ENCODE measurements around the gene SYNGAP1. TPM values are rescaled to one million over a fixed set of nuclear protein-coding genes. Genes with fewer than 3 reads are reported as not detected.

The SYNGAP1 gene
- total RNA-seq, 4 donors from 2014 or later: 13.5 to 30.4 (median 14.0) TPM

- Histone ChIP-seq H3K36me3 (peaks cover 71% of the 10 kb centered on the region), H3K9me3 (no peaks in the 10 kb centered on the region), H3K27me3 (no peaks in the 10 kb centered on the region), H3K4me3 (no peak overlapping the region), H3K27ac (no peak overlapping the region), H3K4me1 (no peaks in the 10 kb centered on the region)
- 87% methylated on average over 13 of the region's 18 CpGs for WGBS
- peak in 1 of 2 donors; percentile 49 for DNase-seq (ENCODE audit: low spot score in 2 of 2)
- TF ChIP-seq POLR2AphosphoS5 (IDR thresholded peaks at IDR 0.05) (no peak), EP300 (IDR thresholded peaks at IDR 0.05) (no peak), POLR2A (IDR thresholded peaks at IDR 0.05) (no peak), CTCF (IDR thresholded peaks at IDR 0.05) (no peak)
Observed at GRCh38 chr6:33437666-33438065, 17.8 kb downstream of the SYNGAP1 start.

GRCh38 chr6:33438978-33439594 is 19.2 kb downstream of the SYNGAP1 start:
- no peaks in the 10 kb centered on the region for H3K27me3 ChIP-seq
- H3K4me1 ChIP-seq: no peaks in the 10 kb centered on the region
- TF ChIP-seq POLR2AphosphoS5 (IDR thresholded peaks at IDR 0.05): no peak
- no peak for TF ChIP-seq EP300 (IDR thresholded peaks at IDR 0.05)
- TF ChIP-seq POLR2A (IDR thresholded peaks at IDR 0.05): no peak
- TF ChIP-seq CTCF (IDR thresholded peaks at IDR 0.05): no peak
- no peak overlapping the region for H3K27ac ChIP-seq
- peaks cover 80% of the 10 kb centered on the region for H3K36me3 ChIP-seq
- DNase-seq (ENCODE audit: low spot score in 2 of 2): no peak
- no peaks in the 10 kb centered on the region for H3K9me3 ChIP-seq
- H3K4me3 ChIP-seq: no peak overlapping the region
- 100% methylated on average over 3 of the region's 3 CpGs for WGBS

- peak in 1 of 2 donors; percentile 51 for DNase-seq (ENCODE audit: low spot score in 2 of 2)
- WGBS: 75% methylated on average over 9 of the region's 9 CpGs
- Histone ChIP-seq H3K36me3 (peaks cover 86% of the 10 kb centered on the region), H3K4me3 (no peak overlapping the region), H3K4me1 (no peaks in the 10 kb centered on the region), H3K27ac (no peak overlapping the region), H3K27me3 (no peaks in the 10 kb centered on the region), H3K9me3 (no peaks in the 10 kb centered on the region)
- TF ChIP-seq POLR2AphosphoS5 (IDR thresholded peaks at IDR 0.05) (no peak), EP300 (IDR thresholded peaks at IDR 0.05) (no peak), CTCF (IDR thresholded peaks at IDR 0.05) (no peak), POLR2A (IDR thresholded peaks at IDR 0.05) (no peak)
Observed at GRCh38 chr6:33439956-33440648, 20.2 kb downstream of the SYNGAP1 start.

- Histone ChIP-seq H3K27me3 (no peaks in the 10 kb centered on the region), H3K4me1 (no peaks in the 10 kb centered on the region), H3K27ac (no peak overlapping the region), H3K36me3 (peaks cover 80% of the 10 kb centered on the region), H3K9me3 (no peaks in the 10 kb centered on the region), H3K4me3 (no peak overlapping the region)
- 86% methylated on average over 18 of the region's 19 CpGs for WGBS
- TF ChIP-seq EP300 (IDR thresholded peaks at IDR 0.05): no peak
- no peak for TF ChIP-seq POLR2A (IDR thresholded peaks at IDR 0.05)
- no peak for TF ChIP-seq POLR2AphosphoS5 (IDR thresholded peaks at IDR 0.05)
- no peak for TF ChIP-seq CTCF (IDR thresholded peaks at IDR 0.05)
- DNase-seq (ENCODE audit: low spot score in 2 of 2): peak in 1 of 2 donors; percentile 41
Observed at GRCh38 chr6:33440649-33441309, 20.9 kb downstream of the SYNGAP1 start.

GRCh38 chr6:33441457-33441856 is 21.6 kb downstream of the SYNGAP1 start:
- Histone ChIP-seq H3K9me3 (no peaks in the 10 kb centered on the region), H3K36me3 (peaks cover 78% of the 10 kb centered on the region), H3K4me1 (no peaks in the 10 kb centered on the region), H3K27ac (no peak overlapping the region), H3K27me3 (no peaks in the 10 kb centered on the region), H3K4me3 (no peak overlapping the region)
- no peak for TF ChIP-seq CTCF (IDR thresholded peaks at IDR 0.05)
- TF ChIP-seq EP300 (IDR thresholded peaks at IDR 0.05): no peak
- TF ChIP-seq POLR2AphosphoS5 (IDR thresholded peaks at IDR 0.05): no peak
- no peak for TF ChIP-seq POLR2A (IDR thresholded peaks at IDR 0.05)
- WGBS: 89% methylated on average over 9 of the region's 9 CpGs
- DNase-seq (ENCODE audit: low spot score in 2 of 2): no peak
